Hematopoietic multipotent progenitor cell treated with erythropoietin and hydrocortisone succinate and interleukin-3 and kit ligand, for 17 days (in vitro differentiated cells): ENCODE measurements around the gene GMDS.

Experiments used
- DNase-seq: peaks from one replicate; pipeline ENCODE4 v3.0.0-alpha.2; 2015; ENCODE audit warnings: low spot score

Gene GMDS

GRCh38 chr6:2240961-2241360, 4.4 kb downstream of the GMDS start:
- no peak for DNase-seq

- DNase-seq, result no peak
Measured at GRCh38 chr6:2237001-2237400, 8.4 kb downstream of the GMDS start.

DNA sequence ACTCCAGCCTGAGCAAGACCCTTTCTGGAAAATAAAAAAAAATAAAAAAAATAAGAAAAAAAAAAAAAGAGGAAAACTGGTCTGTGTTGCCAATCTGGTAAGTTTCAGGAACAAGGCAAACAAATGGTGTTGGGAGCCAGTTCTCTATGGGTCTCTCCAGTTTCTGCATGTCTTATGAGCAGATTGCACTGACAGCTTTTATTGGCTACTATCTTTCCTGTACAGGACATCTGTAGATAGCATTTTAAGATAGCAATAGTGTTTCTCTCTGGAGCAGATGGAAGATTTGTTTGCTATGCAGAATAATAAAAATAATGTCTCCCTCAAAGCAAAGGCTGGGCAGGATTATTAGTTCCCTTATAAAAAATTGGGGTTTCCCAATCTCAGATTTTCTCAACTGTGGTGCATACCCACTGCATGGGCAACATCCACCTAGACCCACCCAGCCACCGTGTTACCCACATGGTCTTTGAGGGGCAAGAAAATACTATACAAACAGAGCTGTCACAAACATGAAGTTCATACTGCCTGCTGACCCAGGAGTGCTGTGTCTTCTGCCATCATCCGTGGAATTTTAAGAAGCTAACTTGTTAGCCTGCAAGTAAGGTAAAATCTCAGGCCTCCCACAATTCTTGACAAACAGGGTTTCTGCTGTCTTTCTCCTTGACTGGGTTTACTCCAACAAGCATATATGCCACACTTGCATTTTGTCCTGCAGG, 9.5 kb downstream of the GMDS start:
- no peak for DNase-seq

DNA sequence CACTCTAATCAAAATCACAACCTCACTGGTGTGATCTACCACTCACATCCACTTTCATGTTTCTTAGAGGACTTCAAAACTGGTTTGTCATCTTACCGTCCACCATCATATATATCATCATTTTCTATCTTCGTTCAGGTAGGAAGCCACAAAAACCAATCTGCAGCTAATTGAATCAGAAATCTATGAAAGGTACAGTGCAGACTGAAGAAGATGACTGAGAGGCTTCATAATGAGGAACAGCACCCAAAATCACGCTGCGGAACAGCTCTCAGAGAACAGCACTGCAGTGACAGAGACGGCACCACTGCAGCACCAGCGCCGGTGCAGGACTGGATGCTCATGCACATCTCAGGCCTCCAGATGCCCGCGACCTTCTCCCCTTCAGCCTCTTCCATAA, 13.0 kb downstream of the GMDS start:
- no peak for DNase-seq

DNA sequence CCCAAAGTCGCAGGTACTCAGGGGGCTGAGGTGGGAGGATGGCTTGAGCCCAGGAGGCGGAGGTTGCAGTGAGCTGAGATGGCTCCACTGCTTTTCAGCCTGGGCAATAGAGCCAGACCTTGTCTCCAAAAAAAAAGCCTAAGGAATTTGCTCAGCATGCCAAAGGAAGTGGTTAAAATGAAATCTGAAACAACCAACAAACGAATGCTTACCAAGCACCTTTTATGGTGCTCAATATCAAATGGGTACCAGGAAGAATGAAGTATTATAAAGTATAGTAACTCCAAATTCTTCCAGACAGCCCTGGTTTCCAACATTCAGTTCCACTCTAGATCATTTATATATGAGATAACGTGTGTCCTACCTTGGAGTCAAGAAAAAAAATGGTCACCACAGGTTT, 14.0 kb downstream of the GMDS start:
- no peak for DNase-seq

DNA sequence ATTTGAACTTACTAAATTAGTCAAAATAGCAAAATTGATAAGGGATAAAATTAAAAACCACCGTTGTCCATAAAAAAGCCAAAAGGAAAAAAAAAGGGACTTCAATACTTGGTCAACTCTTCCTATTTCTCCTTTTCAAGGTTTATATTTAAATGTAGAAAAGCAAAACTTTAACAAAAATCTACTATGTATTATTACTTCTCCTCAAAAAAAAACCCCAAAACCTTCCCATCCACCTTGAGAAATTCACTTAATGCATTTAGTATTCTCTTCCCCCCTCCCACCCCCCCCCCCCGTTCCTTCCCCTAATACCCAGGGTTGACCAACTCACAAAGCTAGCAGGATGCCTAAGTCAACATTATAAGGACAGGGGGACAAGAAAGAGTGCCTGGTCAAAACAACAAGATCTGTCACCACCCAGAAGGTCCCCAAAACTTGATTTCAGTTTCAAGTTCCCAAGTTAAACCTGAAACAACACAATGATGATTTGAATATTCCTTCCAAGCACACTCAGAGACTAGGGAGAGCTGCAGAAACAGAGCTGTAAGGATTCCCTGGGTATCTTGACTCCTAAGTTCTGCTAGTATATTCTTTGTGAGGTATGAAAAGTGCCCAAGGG, 14.6 kb downstream of the GMDS start:
- DNase-seq, result no peak

GRCh38 chr6:2229742-2230141, 15.7 kb downstream of the GMDS start:
- no peak for DNase-seq

GRCh38 chr6:2229039-2229438, 16.4 kb downstream of the GMDS start:
- no peak for DNase-seq

DNA sequence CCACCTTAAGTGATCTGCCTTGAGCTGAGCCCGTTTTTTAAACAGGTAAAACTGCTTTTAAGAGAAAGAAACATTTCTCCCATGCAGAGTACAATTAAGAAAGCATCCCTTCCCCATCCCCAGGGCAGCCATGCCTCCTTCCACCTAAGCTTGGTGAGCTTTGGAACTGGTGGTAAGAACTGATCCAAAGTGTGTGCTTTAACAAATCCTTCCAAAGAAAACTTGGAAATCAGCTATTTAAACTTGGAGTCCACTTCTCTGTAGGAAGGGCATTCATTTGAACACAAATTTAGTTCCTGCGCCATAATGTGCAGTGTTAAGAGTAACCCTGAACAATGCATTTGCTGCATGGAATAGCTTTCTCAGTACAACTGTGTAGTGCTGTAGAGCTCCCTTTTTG, 17.0 kb downstream of the GMDS start:
- no peak for DNase-seq

DNA sequence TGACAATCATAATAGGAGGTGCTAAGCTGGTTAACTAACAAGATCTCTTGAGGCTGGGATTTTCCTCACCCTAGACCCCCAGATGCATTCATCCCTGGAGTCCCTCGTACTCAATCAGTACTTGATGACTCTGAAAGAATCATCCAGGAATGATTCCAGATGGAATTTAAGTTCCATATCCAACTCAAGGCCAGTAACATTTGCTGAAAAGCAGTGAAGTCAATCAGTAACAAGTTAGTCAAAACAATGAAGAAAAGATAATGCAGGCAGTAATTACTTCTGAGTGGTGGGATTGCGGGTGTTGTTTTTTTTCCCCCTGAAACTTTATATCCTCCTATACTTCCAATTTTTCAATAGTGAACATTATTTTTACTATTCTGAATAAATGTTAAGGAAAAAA, 18.6 kb downstream of the GMDS start:
- no peak for DNase-seq

DNA sequence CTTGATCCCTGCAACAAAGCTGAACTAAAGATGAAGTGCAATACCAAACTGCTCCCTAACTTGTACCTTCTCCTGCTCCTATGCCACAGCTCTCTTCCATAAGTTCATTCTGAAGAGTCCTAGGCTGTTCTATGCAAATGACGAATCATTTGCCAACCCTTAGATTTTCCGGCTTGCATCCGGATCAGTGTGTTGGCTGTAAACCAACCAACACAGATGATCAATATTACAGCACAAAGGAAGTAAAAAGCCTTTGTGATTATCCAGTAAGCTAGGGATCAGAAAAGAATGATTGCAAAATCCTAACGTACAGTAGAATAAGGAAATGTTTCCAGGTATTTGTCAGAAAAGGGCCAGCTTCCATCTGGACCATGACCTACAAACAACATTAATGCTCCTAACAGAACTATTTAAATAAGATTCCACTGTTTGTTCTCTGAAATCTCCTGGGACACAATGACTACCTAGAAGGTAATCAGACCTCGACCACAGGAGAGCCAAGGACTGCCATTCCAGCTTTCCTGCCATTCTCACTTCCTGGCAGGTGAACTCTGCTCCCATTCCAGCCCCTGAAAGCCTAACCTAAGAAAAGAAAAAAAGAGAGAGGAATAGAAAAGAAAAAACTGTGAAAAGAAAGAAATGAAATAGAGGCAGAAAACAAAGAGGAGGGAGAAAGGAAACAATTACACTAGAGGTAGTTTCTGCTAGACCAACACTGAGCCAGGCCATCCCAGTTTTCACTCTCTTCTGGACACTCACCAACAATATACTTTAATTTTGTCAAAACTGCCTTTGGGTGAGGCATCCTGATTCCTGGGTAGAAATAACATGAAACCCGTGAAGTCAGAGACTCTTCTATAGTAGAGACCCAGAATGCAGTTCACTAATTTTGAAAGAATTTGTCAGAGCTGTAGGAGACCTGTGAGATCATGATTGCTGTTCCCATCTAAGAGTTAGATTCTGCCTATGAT, 19.7 kb downstream of the GMDS start:
- DNase-seq, result no peak

- DNase-seq, result no peak
Measured at GRCh38 chr6:2224847-2225382, 20.5 kb downstream of the GMDS start.

DNA sequence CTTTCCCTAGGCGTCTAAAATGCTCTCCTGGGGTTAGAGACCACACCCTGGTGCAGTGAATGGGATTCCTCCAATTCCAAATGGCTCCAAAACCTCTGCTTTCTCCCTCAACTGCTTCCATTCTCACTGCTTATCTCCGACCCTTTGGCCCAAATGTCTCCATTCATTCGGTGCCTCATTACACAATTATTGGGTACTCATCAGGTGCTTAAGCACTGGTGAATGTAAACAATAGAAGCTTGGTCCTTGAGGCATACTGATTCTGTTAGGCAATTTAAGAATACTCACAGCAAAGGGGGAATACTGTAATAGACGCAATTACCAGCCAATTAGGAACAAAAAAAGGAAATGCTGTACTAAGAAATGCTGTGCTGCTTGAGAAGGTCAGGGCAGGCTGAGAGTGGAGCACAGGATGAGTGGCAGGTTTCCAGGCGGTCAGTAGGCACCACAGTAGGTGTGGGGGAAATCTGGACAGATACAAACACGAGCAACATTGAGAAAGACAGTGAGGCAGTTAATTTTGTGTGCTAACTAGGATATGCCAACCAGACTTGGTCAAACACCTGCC, 23.0 kb downstream of the GMDS start:
- DNase-seq, result no peak

DNA sequence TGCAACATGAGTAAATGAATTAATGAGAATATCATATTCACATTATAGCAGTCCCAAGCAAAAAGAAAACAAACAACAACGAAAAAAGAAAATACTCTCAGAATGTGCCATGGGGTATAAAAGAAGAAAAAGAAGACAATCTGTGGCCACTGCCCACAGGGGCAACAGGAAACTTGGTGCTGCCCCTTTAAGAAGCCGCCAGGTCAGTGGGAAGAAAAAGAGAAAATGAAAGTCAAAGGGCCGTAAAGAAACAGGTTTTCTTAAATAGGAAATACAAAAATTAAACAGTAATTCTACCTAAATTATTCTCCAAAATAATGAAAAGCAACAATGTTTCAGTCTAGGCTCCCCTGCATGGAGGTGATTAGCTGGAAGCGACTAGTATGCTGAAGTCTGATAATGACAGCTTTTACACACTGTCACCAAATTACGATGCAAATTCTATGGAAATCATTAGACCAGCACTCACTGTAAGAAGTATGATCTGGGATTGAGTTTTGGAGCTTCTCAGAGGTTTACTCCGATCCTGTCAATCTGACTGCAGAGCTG, 23.6 kb downstream of the GMDS start:
- no peak for DNase-seq

GRCh38 chr6:2220154-2220553, 25.3 kb downstream of the GMDS start:
- DNase-seq, result no peak

- DNase-seq, result no peak
Measured at GRCh38 chr6:2218866-2219265, 26.5 kb downstream of the GMDS start.

- DNase-seq, result no peak
Measured at GRCh38 chr6:2216794-2217383, 28.5 kb downstream of the GMDS start.

GRCh38 chr6:2215342-2215741, 30.1 kb downstream of the GMDS start:
- DNase-seq, result no peak

DNA sequence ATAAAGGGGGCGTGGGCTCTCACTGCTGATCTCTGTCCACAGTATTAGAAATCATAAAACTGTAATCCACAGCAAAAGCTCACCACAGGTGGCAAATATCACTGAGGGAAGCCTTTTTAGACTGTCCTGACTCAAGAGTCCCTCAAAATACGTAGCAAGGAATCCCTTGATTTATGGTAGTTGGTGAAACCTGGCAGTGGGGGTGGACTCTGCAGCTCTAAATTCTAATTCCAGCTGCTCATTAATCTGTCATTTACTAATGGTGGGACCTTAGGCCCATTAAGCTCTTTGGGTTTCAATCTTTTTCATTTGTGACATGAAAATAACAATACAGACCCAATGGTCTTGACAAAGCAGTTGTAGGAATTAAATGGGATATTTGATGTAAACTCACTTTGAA, 32.3 kb downstream of the GMDS start:
- no peak for DNase-seq

GRCh38 chr6:2209226-2209809, 36.1 kb downstream of the GMDS start:
- no peak for DNase-seq

DNA sequence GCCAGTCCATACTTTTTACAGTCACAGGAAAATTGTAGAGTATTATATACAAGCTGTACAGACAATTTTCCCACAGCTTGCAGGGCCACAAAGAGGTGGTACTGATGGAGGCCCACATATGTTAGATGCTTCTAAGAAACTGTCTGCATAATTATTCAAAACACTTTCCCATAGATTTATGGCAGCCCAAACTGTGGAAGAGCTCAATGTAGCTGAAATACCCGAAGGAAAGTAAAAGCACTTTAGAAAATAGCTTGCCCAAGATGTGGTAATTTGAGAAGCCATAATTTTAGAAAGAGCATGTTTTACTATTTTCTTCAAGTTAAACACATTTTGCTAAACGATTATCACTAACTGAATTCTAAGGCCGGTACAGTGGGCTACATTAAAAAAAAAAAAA, 36.9 kb downstream of the GMDS start:
- no peak for DNase-seq
